Measurements from ENCODE around the gene RPS15.

DNA sequence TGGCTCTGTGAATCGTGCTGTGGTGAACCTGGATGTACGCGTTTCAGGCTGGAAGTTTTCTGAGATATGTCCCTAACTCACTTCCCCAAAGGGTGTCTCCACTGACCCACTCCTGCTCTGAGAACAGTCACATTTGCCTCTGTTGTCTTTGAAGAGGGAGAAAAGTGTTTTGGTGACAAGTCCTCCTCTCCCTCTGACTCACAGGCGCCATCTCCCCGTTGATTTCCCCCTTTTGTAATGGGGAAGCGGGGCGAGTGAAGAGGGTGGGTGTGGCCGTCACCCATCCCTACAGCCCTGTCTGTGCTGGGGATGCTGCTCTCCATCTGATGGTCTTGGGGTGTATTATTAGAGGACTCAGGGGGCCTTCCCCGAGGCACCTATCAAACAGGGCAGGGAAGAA, 21.3 kb downstream of the RPS15 start:
- TF ChIP-seq, protein P1, sequence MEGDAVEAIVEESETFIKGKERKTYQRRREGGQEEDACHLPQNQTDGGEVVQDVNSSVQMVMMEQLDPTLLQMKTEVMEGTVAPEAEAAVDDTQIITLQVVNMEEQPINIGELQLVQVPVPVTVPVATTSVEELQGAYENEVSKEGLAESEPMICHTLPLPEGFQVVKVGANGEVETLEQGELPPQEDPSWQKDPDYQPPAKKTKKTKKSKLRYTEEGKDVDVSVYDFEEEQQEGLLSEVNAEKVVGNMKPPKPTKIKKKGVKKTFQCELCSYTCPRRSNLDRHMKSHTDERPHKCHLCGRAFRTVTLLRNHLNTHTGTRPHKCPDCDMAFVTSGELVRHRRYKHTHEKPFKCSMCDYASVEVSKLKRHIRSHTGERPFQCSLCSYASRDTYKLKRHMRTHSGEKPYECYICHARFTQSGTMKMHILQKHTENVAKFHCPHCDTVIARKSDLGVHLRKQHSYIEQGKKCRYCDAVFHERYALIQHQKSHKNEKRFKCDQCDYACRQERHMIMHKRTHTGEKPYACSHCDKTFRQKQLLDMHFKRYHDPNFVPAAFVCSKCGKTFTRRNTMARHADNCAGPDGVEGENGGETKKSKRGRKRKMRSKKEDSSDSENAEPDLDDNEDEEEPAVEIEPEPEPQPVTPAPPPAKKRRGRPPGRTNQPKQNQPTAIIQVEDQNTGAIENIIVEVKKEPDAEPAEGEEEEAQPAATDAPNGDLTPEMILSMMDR (IDR thresholded peaks at IDR 0.05): no peak
- no peak for TF ChIP-seq POLR2A (IDR thresholded peaks at IDR 0.05)

Data from body of pancreas (tissue), 4 donors.